CD4-positive, alpha-beta T cell treated with Interleukin-4 for 1 hour (primary cell): Measurements from ENCODE around the gene SNX22.

Source experiments
- DNase-seq, 2 donors: peaks; one replicate each; pipeline ENCODE4 v3.0.0-alpha.2; 2020 to 2022

Gene SNX22

DNA sequence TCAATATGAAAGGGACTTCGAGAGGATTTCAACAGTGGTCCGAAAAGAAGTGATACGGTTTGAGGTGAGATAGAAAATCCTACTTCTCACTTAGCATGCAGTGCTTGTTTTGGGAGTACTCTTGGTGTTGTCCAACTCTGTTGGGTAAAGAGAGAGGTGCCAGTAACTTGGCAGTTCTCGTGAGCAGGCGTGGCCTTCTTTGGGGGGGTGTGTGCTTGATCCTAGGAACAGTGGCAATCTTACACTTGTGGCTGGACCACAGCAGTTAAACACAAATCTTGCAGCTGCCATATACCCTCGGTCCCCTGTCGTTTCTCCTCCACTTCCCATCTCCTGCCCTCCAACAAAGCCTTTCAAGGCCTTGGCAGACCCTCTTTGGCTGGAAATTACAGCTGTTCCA is 15.2 kb upstream of the SNX22 start:
- no peak for DNase-seq

GRCh38 chr15:64137226-64137833 is 14.2 kb upstream of the SNX22 start:
- DNase-seq: peak in 1 of 2 donors; percentile 45

DNA sequence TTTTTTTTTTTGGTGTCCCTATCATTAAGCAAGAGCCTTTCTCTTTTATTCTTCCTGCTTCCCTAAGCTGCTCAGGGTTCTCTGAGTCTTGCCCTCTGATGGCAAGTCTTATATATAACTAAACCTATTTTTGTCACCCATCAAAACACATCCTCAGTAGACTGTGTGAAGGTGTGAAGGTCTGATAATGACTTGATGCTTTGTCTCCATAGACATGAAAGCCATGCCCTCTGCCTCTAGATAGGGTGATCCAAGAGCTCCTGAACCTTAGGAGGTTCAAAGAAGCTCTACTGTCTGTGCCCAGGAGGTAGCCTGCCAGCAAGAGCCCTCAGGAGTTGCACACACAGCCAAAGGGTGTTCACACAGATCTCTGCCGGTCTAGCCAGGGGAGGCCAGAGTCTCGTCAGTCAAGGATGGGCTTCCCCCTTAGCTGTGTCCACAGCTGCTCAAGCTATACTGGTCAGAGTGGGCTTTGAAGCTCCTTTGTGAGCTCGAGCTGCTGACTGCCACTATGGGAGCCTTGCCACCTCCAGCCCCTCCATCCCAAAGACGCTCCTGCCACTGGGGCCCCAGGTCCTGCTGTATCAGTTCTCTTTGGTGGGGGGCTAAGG is 13.1 kb upstream of the SNX22 start:
- DNase-seq: no peak

DNA sequence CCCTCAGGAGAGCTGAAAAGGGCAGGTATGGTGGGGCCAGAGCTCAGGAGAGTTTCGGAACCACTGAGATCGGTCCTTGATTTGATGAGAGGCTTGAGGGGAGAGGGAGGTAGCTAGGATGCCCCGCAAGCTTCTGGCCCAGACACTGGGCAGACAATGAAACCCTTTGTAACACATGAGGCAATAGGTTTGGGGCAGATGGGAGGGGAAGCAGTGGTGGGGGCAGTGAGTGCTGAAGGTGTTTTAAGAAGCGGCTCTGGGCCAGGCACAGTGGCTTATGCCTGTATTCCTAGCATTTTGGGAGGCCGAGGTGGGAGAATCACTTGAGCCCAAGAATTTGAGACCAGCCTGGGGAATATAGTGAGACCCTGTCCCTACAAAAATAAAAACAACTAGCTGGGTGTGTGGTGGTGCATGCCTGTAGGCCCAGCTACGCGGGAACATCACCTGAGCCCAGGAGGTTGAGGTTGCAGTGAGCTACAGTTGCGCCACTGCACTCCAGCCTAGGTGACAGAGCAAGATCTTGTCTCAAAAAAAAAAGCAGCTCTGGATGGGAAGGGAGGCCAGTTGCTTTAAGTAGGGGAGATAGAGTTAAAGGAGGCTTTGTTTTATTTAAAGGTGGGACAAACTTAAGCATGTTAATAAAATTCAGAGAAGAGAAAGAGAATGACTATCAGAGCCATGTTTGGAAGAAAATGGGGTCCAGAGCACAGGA is 9.6 kb upstream of the SNX22 start:
- no peak for DNase-seq

GRCh38 chr15:64143276-64143675 is 8.3 kb upstream of the SNX22 start:
- DNase-seq: no peak

- DNase-seq: no peak
These were observed 7.4 kb upstream of the SNX22 start for GRCh38 chr15:64144192-64144564.

- DNase-seq: no peak
These were observed 6.8 kb upstream of the SNX22 start for GRCh38 chr15:64144565-64145281.

GRCh38 chr15:64146041-64146440 is 5.5 kb upstream of the SNX22 start:
- DNase-seq: no peak

GRCh38 chr15:64146520-64146884 is 5.0 kb upstream of the SNX22 start:
- DNase-seq: no peak

GRCh38 chr15:64146885-64147681 is 4.4 kb upstream of the SNX22 start:
- no peak for DNase-seq

DNA sequence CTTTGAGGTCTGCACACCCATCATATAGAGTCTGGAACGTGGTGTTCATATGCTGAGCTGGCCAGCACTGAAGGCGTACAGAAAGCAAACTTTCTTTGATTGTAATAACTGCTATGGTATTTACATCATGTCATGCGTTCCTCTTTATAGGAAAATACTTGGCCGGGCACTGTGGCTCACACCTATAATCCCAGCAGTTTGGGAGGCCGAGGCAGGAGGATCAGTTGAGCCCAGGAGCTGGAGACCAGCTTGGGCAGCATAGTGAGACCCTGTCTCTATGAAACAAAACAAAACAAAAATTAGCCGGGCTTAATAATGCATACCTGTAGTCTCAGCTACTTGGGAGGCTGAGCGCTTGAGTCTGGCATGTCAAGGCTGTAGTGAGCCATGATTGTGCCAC is 3.4 kb upstream of the SNX22 start:
- DNase-seq: no peak

GRCh38 chr15:64148581-64148980 is 3.0 kb upstream of the SNX22 start:
- DNase-seq: no peak

DNA sequence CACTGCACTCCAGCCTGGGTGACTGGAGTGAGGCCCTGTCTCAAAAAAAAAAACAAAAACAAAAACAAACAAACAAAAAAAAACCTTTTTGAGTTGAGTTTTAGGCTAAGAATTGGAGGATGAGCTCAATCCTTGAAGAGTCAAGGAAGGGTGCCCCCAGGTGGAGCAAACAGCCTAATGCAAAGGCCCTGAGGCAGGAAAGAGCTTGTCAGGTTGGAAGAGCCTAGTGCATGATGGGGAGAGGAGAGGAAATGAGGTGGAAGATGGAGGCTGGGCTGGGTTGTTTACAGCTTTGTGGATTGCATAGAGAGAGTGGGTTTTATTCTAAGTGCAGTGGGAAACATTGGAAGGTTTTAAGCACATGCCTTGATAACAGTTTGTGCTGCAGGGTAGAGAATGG is 2.1 kb upstream of the SNX22 start:
- DNase-seq: no peak

DNA sequence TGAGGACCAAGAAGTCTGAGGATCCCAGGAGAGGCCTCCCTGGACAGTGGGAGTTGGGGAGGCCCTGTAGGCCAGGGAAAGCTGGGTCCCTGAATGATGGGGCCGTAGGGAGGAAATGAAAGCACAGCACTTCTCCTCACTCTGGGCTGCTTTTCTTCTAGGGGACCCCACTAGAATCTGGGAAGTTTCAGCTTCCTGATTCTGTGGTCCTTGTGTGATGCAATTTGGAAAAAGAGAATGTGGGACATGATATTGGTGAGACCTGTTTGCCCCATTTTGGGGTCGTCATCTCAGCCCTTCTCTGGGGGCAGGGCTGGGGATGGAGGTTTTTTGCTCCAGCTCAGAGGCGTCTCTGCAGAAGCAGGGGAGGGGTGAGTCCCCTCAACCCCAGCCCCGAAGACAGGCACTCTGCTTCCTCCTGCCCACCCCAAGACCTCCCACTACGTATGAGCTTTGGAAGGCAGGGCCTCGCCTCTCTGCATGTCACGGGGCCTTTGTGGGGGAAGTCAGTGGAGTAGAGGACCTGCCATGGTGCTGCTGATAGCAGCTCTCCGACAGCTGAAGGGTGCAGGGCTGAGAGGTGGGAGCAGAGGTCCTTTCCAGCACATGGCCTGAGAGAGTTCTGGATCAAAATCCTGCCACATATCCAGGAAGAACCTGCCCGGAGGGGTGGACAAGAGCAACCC is 1.5 kb upstream of the SNX22 start:
- no peak for DNase-seq

- DNase-seq: peak in 1 of 2 donors; percentile 15
These were observed 1.2 kb downstream of the SNX22 start for GRCh38 chr15:64152507-64153387.

GRCh38 chr15:64153480-64154367 is 2.2 kb downstream of the SNX22 start:
- peak; percentile 90 to 93 for DNase-seq

- DNase-seq: no peak
These were observed 4.5 kb downstream of the SNX22 start for GRCh38 chr15:64155802-64156651.

GRCh38 chr15:64156652-64157331 is 5.3 kb downstream of the SNX22 start:
- DNase-seq: no peak
